Measurements from ENCODE around the gene PTPRM.

Gene PTPRM

DNA sequence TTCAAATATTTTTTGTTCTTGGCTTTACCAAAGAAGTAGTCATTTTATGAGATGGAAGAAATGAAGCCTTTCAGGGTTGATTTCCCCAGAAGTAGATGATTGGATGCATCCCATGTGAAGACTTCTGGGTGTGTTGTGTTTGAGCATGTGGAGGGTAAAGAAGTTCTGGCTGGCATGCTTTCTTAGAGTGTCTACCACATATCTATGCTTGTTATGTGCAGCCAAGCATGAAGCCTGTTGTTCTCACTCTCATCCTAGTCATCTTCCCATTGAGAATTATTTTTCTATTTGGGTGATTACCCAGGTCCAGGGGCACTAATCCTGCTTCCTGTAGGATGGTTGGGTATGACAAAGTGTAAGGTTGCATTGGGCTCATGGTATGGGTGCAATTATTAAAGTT lies 472.9 kb downstream of the PTPRM start:
- no peaks in the 10 kb centered on the region for H3K4me1 ChIP-seq (ENCODE audit: insufficient read depth, low read length)
- DNase-seq (no peak), ATAC-seq (ENCODE audit: insufficient read depth, low read depth) (no peak)
- no peaks in the 10 kb centered on the region for H3K27me3 ChIP-seq (ENCODE audit: insufficient read depth, low read length, poor library complexity)
- H3K9me3 ChIP-seq (ENCODE audit: insufficient read depth, low read length, severe bottlenecking) = no peaks in the 10 kb centered on the region
- no peak for TF ChIP-seq EZH2 (IDR thresholded peaks at IDR 0.05; ENCODE audit: borderline replicate concordance, low read depth, low read length, severe bottlenecking)
- TF ChIP-seq CTCF (IDR thresholded peaks at IDR 0.05; ENCODE audit: borderline replicate concordance, extremely low read depth, low read length, poor library complexity, severe bottlenecking) = no peak
- H3K9ac ChIP-seq (ENCODE audit: low read depth, low read length) = no peak overlapping the region
- H3K27ac ChIP-seq (ENCODE audit: low read length) = no peak overlapping the region
- H3K4me2 ChIP-seq (ENCODE audit: insufficient read depth, low read length) = no peak overlapping the region
- H2AFZ ChIP-seq (ENCODE audit: low read depth, low read length) = no peak overlapping the region
- H4K20me1 ChIP-seq (ENCODE audit: insufficient read depth, low read length) = no peaks in the 10 kb centered on the region
- no peaks in the 10 kb centered on the region for H3K36me3 ChIP-seq (ENCODE audit: insufficient read depth, low read length)
- no peak overlapping the region for H3K4me3 ChIP-seq (ENCODE audit: low read depth in 1 of 2, low read length in 2 of 2)
- no peaks in the 10 kb centered on the region for H3K79me2 ChIP-seq (ENCODE audit: insufficient read depth, low read length)

GRCh38 chr18:8041526-8042111 lies 474.5 kb downstream of the PTPRM start:
- no peak overlapping the region for H3K4me3 ChIP-seq (ENCODE audit: low read depth in 1 of 2, low read length in 2 of 2)
- H3K27me3 ChIP-seq (ENCODE audit: insufficient read depth, low read length, poor library complexity) = no peaks in the 10 kb centered on the region
- H2AFZ ChIP-seq (ENCODE audit: low read depth, low read length) = no peak overlapping the region
- TF ChIP-seq CTCF (IDR thresholded peaks at IDR 0.05; ENCODE audit: borderline replicate concordance, extremely low read depth, low read length, poor library complexity, severe bottlenecking) = no peak
- no peak for TF ChIP-seq EZH2 (IDR thresholded peaks at IDR 0.05; ENCODE audit: borderline replicate concordance, low read depth, low read length, severe bottlenecking)
- no peak for DNase-seq
- no peak overlapping the region for H3K4me2 ChIP-seq (ENCODE audit: insufficient read depth, low read length)
- no peaks in the 10 kb centered on the region for H3K36me3 ChIP-seq (ENCODE audit: insufficient read depth, low read length)
- H3K79me2 ChIP-seq (ENCODE audit: insufficient read depth, low read length) = no peaks in the 10 kb centered on the region
- no peaks in the 10 kb centered on the region for H3K4me1 ChIP-seq (ENCODE audit: insufficient read depth, low read length)
- no peaks in the 10 kb centered on the region for H4K20me1 ChIP-seq (ENCODE audit: insufficient read depth, low read length)
- H3K9ac ChIP-seq (ENCODE audit: low read depth, low read length) = no peak overlapping the region
- no peak overlapping the region for H3K27ac ChIP-seq (ENCODE audit: low read length)
- H3K9me3 ChIP-seq (ENCODE audit: insufficient read depth, low read length, severe bottlenecking) = no peaks in the 10 kb centered on the region
- no peak for ATAC-seq (ENCODE audit: insufficient read depth, low read depth)

- no peak overlapping the region for H2AFZ ChIP-seq (ENCODE audit: low read depth, low read length)
- TF ChIP-seq CTCF (IDR thresholded peaks at IDR 0.05; ENCODE audit: borderline replicate concordance, extremely low read depth, low read length, poor library complexity, severe bottlenecking) = no peak
- no peak for TF ChIP-seq EZH2 (IDR thresholded peaks at IDR 0.05; ENCODE audit: borderline replicate concordance, low read depth, low read length, severe bottlenecking)
- no peaks in the 10 kb centered on the region for H4K20me1 ChIP-seq (ENCODE audit: insufficient read depth, low read length)
- H3K27ac ChIP-seq (ENCODE audit: low read length) = no peak overlapping the region
- no peaks in the 10 kb centered on the region for H3K36me3 ChIP-seq (ENCODE audit: insufficient read depth, low read length)
- no peaks in the 10 kb centered on the region for H3K9me3 ChIP-seq (ENCODE audit: insufficient read depth, low read length, severe bottlenecking)
- no peaks in the 10 kb centered on the region for H3K79me2 ChIP-seq (ENCODE audit: insufficient read depth, low read length)
- H3K4me3 ChIP-seq (ENCODE audit: low read depth in 1 of 2, low read length in 2 of 2) = no peak overlapping the region
- DNase-seq (no peak), ATAC-seq (ENCODE audit: insufficient read depth, low read depth) (no peak)
- H3K4me1 ChIP-seq (ENCODE audit: insufficient read depth, low read length) = no peaks in the 10 kb centered on the region
- H3K4me2 ChIP-seq (ENCODE audit: insufficient read depth, low read length) = no peak overlapping the region
- no peak overlapping the region for H3K9ac ChIP-seq (ENCODE audit: low read depth, low read length)
- H3K27me3 ChIP-seq (ENCODE audit: insufficient read depth, low read length, poor library complexity) = no peaks in the 10 kb centered on the region
Measured at GRCh38 chr18:8044004-8044403, 476.9 kb downstream of the PTPRM start.

Measured in DND-41 (cell line).